Pancreas (tissue), 10 donors: ENCODE measurements around the gene ASNSD1. TPM values are rescaled to one million over a fixed set of nuclear protein-coding genes. Genes with fewer than 3 reads are reported as not detected.
"Not testable (repeated sequence)": the region's sequence is repeated elsewhere in the genome, so short reads cannot be mapped to it uniquely, and the experiment has no call there.

Source experiments
- ATAC-seq, 4 donors: fragments of 200-7000 bp; cut with Tn5 transposase; one replicate each; pipeline versions ENCODE4 v1.8.0 to v1.9.1; 2020; ENCODE audit warnings: mild to moderate bottlenecking in 4 of 4, moderate library complexity in 4 of 4
- DNase-seq, 6 donors: peaks; one replicate each; pipeline ENCODE4 v3.0.0-alpha.2; 2020
- FAIRE-seq: peaks from 2 replicates; lab custom pipeline; 2012; peaks lifted over from hg19 to GRCh38; lab: Jason Lieb, UNC
- H3K27ac ChIP-seq, 4 donors: fragments of 200-600 bp; sonication (generic); 1 replicate in 3 of 4; 2 replicates in 1 of 4; pipeline versions ENCODE4 v1.5.0 to v1.8.0; 2020
- H3K27me3 ChIP-seq, 4 donors: fragments of 200-600 bp; one replicate each; pipeline ENCODE4 v1.8.0; 2021
- H3K36me3 ChIP-seq, 3 donors: fragments of 200-600 bp; sonication (generic) in 1 of 3; one replicate each; pipeline versions ENCODE4 v1.5.0 to v1.8.0; 2020 to 2021
- H3K4me1 ChIP-seq, 3 donors: fragments of 200-600 bp; one replicate each; pipeline ENCODE4 v1.8.0; 2021
- H3K4me3 ChIP-seq, 4 donors: fragments of 200-600 bp; sonication (generic) in 2 of 4; one replicate each; pipeline versions ENCODE4 v1.5.0 to v1.8.0; 2020 to 2021
- H3K9me3 ChIP-seq, 4 donors: fragments of 200-600 bp; one replicate each; pipeline ENCODE4 v1.8.0; 2021
- CTCF ChIP-seq, 4 donors: fragments of 200-600 bp; sonication (generic) in 3 of 4; IDR thresholded peaks; one replicate each; pipeline versions ENCODE4 v1.5.0 to v1.8.0; 2021; ENCODE audit warnings: antibody characterized with exemption in 4 of 4
- WGBS, 2 donors: extraction: QIAGEN DNeasy Blood & Tissue Kit; methylation state at CpG; one replicate each; pipeline ENCODE4 v1.1.7; 2013; 5-methylcytosine and 5-hydroxymethylcytosine counted together
- intact Hi-C, 3 donors: fragments of 100-400 bp; cut with DNase I; formaldehyde crosslinking; loops; one replicate each; pipeline versions ENCODE4 v1.11.1 to v1.14.2; 2022
- polyA plus RNA-seq, 2 donors: library from polyadenylated mRNA; stranded (reverse); fragments of 200-250 nt; gene quantifications; one replicate each; pipeline ENCODE4 v1.2.3, GENCODE V29; 2013
- total RNA-seq, 6 donors: library from RNA; stranded (reverse); fragmentation: NEBNext Ultra II Directional in 4 of 6; extraction: Animal tissue kit (Norgen Biotek cat#: 25700) in 4 of 6; gene quantifications; one replicate each; pipeline versions ENCODE4 v1.2.1 to v1.2.4, GENCODE V29; 2021 to 2023
- donor health status: healthy with polysubstance abuse.
- donor health status: DM: no; HTN: no; CAD: no; lungs with moderate emphysema.
- donor health status: DM: no; HTN: no; CAD: no.
- donor health status: control.
- donor health status: control.
- donor health status: Bipolar disorder and iron deficiency.
- donor health status: DM: yes; HTN: yes; CAD: no.
- donor health status: DM: no; HTN: no; CAD: no.
- donor health status: DM: no; HTN: no; CAD: no.
- donor health status: DM: yes; HTN: yes; CAD: no.

The ASNSD1 gene
- total and polyA plus RNA-seq, 8 donors = 12.6 to 22.8 (median 15.5) TPM

GRCh38 chr2:189641590-189641989, 19.7 kb upstream of the ASNSD1 start:
- 86 to 89% methylated on average over 2 of the region's 2 CpGs for WGBS, 2 donors
- no peak for TF ChIP-seq CTCF (IDR thresholded peaks at IDR 0.05)
- ATAC-seq (no peak), DNase-seq (no peak), FAIRE-seq (no peak)
- H3K9me3 ChIP-seq = no peaks in the 10 kb centered on the region
- H3K27me3 ChIP-seq = no peaks in the 10 kb centered on the region
- H3K27ac ChIP-seq = no peak overlapping the region
- no peaks in the 10 kb centered on the region for H3K4me1 ChIP-seq
- H3K4me3 ChIP-seq = no peak overlapping the region
- intact Hi-C loops = no loop called here
- H3K36me3 ChIP-seq = no peaks in the 10 kb centered on the region

GRCh38 chr2:189646521-189646920, 14.7 kb upstream of the ASNSD1 start:
- no peak for FAIRE-seq
- DNase-seq = no peak
- H3K9me3 ChIP-seq = no peaks in the 10 kb centered on the region
- TF ChIP-seq CTCF (IDR thresholded peaks at IDR 0.05) = no peak
- intact Hi-C loops = no loop called here
- H3K27ac ChIP-seq = no peak overlapping the region
- H3K27me3 ChIP-seq = no peaks in the 10 kb centered on the region
- no peaks in the 10 kb centered on the region for H3K4me1 ChIP-seq
- no peaks in the 10 kb centered on the region for H3K36me3 ChIP-seq
- ATAC-seq = no peak
- no peak overlapping the region for H3K4me3 ChIP-seq

- H3K4me1 ChIP-seq = no peaks in the 10 kb centered on the region
- no peak overlapping the region for H3K27ac ChIP-seq
- TF ChIP-seq CTCF (IDR thresholded peaks at IDR 0.05) = no peak
- FAIRE-seq = no peak
- no peaks in the 10 kb centered on the region for H3K9me3 ChIP-seq
- 68 to 69% methylated on average over 1 of the region's 1 CpG for WGBS, 2 donors
- no peak overlapping the region for H3K4me3 ChIP-seq
- no peak for DNase-seq
- H3K36me3 ChIP-seq = no peaks in the 10 kb centered on the region
- intact Hi-C loops = no loop called here
- ATAC-seq = no peak
- no peaks in the 10 kb centered on the region for H3K27me3 ChIP-seq
Observed at GRCh38 chr2:189648846-189649509, 12.3 kb upstream of the ASNSD1 start.

GRCh38 chr2:189651284-189651683, 10.0 kb upstream of the ASNSD1 start:
- FAIRE-seq = no peak
- no peaks in the 10 kb centered on the region for H3K27me3 ChIP-seq
- TF ChIP-seq CTCF (IDR thresholded peaks at IDR 0.05) = no peak
- H3K4me1 ChIP-seq = no peaks in the 10 kb centered on the region
- H3K9me3 ChIP-seq = no peaks in the 10 kb centered on the region
- DNase-seq = no peak
- ATAC-seq = no peak
- H3K36me3 ChIP-seq = no peaks in the 10 kb centered on the region
- no peak overlapping the region for H3K4me3 ChIP-seq
- intact Hi-C loops = no loop called here
- H3K27ac ChIP-seq = no peak overlapping the region

GRCh38 chr2:189653464-189653863, 7.8 kb upstream of the ASNSD1 start:
- H3K27ac ChIP-seq, intact Hi-C loops, H3K36me3 ChIP-seq, H3K4me3 ChIP-seq, ATAC-seq, H3K4me1 ChIP-seq, H3K27me3 ChIP-seq, H3K9me3 ChIP-seq, FAIRE-seq: not testable (repeated sequence)
- DNase-seq = peak in 1 of 6 donors; percentile 49
- 94 to 95% methylated on average over 29 of the region's 29 CpGs for WGBS, 2 donors
